ENCODE data around the gene EPHB1. TPM values are rescaled to one million over a fixed set of nuclear protein-coding genes. Genes with fewer than 3 reads are reported as not detected.

Gene EPHB1
- total and polyA plus RNA-seq, 2 donors (not counting 3 experiments of a cell fraction or from before 2014, with no cell fraction given): 1.3 to 5.2 TPM

DNA sequence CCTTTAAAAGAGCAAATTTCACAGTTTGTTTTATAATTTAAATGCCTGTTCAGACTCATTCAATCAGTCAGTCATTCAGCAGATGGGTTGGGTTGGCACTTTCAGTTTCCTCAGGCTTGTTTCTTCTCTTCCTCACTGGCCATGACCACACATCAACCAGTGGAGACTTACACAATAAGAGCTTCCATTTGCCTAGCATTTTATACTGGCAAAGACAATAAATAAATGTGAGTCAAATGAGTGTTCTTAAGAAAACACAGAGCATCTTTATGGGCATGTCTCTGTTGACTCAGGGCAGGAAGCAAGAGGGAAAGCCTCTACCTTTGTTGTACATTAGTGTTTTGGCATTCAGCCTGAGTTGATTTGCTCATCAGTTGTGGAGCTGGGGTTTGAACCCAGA lies 122.6 kb downstream of the EPHB1 start:
- no TSS peak for BruUV-seq (replicated peaks)
- dilution Hi-C loops (cut with MboI; ENCODE audit: extremely low pct_ligation_motif_present, low sequenced_read_pairs) (no loop called here), intact Hi-C loops (cut with micrococcal nuclease) (no loop called here)
- no peak overlapping the region for H3K27ac ChIP-seq (ENCODE audit: insufficient read depth, low read depth, low read length)
- no peak for FAIRE-seq
- no peak overlapping the region for H3K9ac ChIP-seq (replicated peaks; ENCODE audit: extremely low read depth, insufficient read depth, low read length)
- CTCF ChIA-PET: no interaction called here
- H3K27me3 ChIP-seq (ENCODE audit: control insufficient read depth in 2 of 2, insufficient read depth in 2 of 2, low read length in 2 of 2): no peaks in the 10 kb centered on the region
- H3K4me3 ChIP-seq (replicated peaks in 1 of 3; ENCODE audit: insufficient read depth in 1 of 3, low read depth in 1 of 3, low read length in 3 of 3): no peak overlapping the region
- H3K36me3 ChIP-seq (ENCODE audit: control insufficient read depth in 2 of 2, extremely low read depth in 1 of 2, insufficient read depth in 2 of 2, low read length in 2 of 2): no peaks in the 10 kb centered on the region
- H4K20me1 ChIP-seq (replicated peaks; ENCODE audit: control insufficient read depth, extremely low read depth, insufficient read depth, low read length): no peaks in the 10 kb centered on the region
- POLR2A ChIA-PET: no interaction called here
- no peaks in the 10 kb centered on the region for H3K9me1 ChIP-seq (replicated peaks; ENCODE audit: control insufficient read depth, extremely low read depth, insufficient read depth, low read length)
- no peaks in the 10 kb centered on the region for H3K9me3 ChIP-seq (replicated peaks; ENCODE audit: control insufficient read depth, insufficient read depth, low read length)
- H2AFZ ChIP-seq (ENCODE audit: low read depth, low read length): no peak overlapping the region
- H3K79me2 ChIP-seq (ENCODE audit: control insufficient read depth, insufficient read depth, low read length): no peaks in the 10 kb centered on the region
- H3K4me2 ChIP-seq (ENCODE audit: insufficient read depth, low read length): no peak overlapping the region
- H3K4me1 ChIP-seq (ENCODE audit: control insufficient read depth, extremely low read depth, insufficient read depth, low read length): no peaks in the 10 kb centered on the region
- no peak for TF ChIP-seq EZH2 (IDR thresholded peaks at IDR 0.05; ENCODE audit: borderline replicate concordance, low read depth, low read length, severe bottlenecking)
- DNase-seq (ENCODE audit: low read depth, low spot score): no peak

DNA sequence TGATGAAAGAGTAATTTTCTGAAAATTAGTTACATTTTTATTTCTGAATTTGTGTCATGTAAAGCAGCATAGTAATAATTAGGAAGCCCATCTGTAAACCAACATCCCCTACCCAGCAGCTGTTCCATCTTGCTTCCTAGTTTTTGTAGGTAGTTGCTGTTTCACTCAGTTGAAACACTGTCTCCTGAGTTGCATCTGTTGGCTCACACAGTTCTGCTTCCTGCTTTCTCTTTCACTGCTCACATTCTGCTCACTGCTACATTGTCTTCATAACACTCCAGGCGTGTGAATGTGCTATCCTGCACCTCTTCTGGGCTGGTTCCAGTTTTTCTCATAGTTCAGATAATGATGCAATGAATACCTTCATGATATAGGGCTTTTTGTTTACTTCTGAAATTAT lies 123.4 kb downstream of the EPHB1 start:
- H3K9ac ChIP-seq (replicated peaks; ENCODE audit: extremely low read depth, insufficient read depth, low read length): no peak overlapping the region
- CTCF ChIA-PET: no interaction called here

More for the DNA sequence above, 123.4 kb downstream of the EPHB1 start:
- H4K20me1 ChIP-seq (replicated peaks; ENCODE audit: control insufficient read depth, extremely low read depth, insufficient read depth, low read length): no peaks in the 10 kb centered on the region
- no peak overlapping the region for H3K4me3 ChIP-seq (replicated peaks in 1 of 3; ENCODE audit: insufficient read depth in 1 of 3, low read depth in 1 of 3, low read length in 3 of 3)
- DNase-seq (ENCODE audit: low read depth, low spot score) (no peak), FAIRE-seq (no peak)
- no TSS peak for BruUV-seq (replicated peaks)
- H3K36me3 ChIP-seq (ENCODE audit: control insufficient read depth in 2 of 2, extremely low read depth in 1 of 2, insufficient read depth in 2 of 2, low read length in 2 of 2): no peaks in the 10 kb centered on the region
- H2AFZ ChIP-seq (ENCODE audit: low read depth, low read length): no peak overlapping the region
- dilution Hi-C loops (cut with MboI; ENCODE audit: extremely low pct_ligation_motif_present, low sequenced_read_pairs): no loop called here
- TF ChIP-seq EZH2 (IDR thresholded peaks at IDR 0.05; ENCODE audit: borderline replicate concordance, low read depth, low read length, severe bottlenecking) (no peak), GATA2 (IDR thresholded peaks at IDR 0.05; ENCODE audit: insufficient read depth, insufficient read length, low read depth, low read length) (no peak), POLR2AphosphoS5 (IDR thresholded peaks at IDR 0.05; ENCODE audit: insufficient read depth, low read depth, low read length) (no peak), JUN (IDR thresholded peaks at IDR 0.05; ENCODE audit: borderline replicate concordance, insufficient read depth, insufficient read length, low read depth) (no peak), MYC (IDR thresholded peaks at IDR 0.05; ENCODE audit: low read depth, low read length) (no peak), POLR2A (IDR thresholded peaks at IDR 0.05; ENCODE audit: low read depth, low read length) (no peak), FOS (IDR thresholded peaks at IDR 0.05; ENCODE audit: borderline replicate concordance, insufficient read depth, low read length) (no peak)
- TF ChIP-seq, protein P1, sequence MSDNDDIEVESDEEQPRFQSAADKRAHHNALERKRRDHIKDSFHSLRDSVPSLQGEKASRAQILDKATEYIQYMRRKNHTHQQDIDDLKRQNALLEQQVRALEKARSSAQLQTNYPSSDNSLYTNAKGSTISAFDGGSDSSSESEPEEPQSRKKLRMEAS (IDR thresholded peaks at IDR 0.05; ENCODE audit: insufficient read depth, insufficient read length): no peak
- TF ChIP-seq, protein P2, sequence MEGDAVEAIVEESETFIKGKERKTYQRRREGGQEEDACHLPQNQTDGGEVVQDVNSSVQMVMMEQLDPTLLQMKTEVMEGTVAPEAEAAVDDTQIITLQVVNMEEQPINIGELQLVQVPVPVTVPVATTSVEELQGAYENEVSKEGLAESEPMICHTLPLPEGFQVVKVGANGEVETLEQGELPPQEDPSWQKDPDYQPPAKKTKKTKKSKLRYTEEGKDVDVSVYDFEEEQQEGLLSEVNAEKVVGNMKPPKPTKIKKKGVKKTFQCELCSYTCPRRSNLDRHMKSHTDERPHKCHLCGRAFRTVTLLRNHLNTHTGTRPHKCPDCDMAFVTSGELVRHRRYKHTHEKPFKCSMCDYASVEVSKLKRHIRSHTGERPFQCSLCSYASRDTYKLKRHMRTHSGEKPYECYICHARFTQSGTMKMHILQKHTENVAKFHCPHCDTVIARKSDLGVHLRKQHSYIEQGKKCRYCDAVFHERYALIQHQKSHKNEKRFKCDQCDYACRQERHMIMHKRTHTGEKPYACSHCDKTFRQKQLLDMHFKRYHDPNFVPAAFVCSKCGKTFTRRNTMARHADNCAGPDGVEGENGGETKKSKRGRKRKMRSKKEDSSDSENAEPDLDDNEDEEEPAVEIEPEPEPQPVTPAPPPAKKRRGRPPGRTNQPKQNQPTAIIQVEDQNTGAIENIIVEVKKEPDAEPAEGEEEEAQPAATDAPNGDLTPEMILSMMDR (IDR thresholded peaks at IDR 0.05; ENCODE audit: extremely low read depth in 1 of 2, insufficient read depth in 1 of 2, low read depth in 1 of 2, low read length in 2 of 2): no peak
- no peaks in the 10 kb centered on the region for H3K27me3 ChIP-seq (ENCODE audit: control insufficient read depth in 2 of 2, insufficient read depth in 2 of 2, low read length in 2 of 2)
- POLR2A ChIA-PET: no interaction called here
- no peaks in the 10 kb centered on the region for H3K79me2 ChIP-seq (ENCODE audit: control insufficient read depth, insufficient read depth, low read length)
- intact Hi-C loops (cut with micrococcal nuclease): no loop called here
- H3K9me3 ChIP-seq (replicated peaks; ENCODE audit: control insufficient read depth, insufficient read depth, low read length): no peaks in the 10 kb centered on the region
- H3K9me1 ChIP-seq (replicated peaks; ENCODE audit: control insufficient read depth, extremely low read depth, insufficient read depth, low read length): no peaks in the 10 kb centered on the region
- no peaks in the 10 kb centered on the region for H3K4me1 ChIP-seq (ENCODE audit: control insufficient read depth, extremely low read depth, insufficient read depth, low read length)
- no peak overlapping the region for H3K27ac ChIP-seq (ENCODE audit: insufficient read depth, low read depth, low read length)
- H3K4me2 ChIP-seq (ENCODE audit: insufficient read depth, low read length): no peak overlapping the region
